ENCODE data around the gene FIGNL1. TPM values are rescaled to one million over a fixed set of nuclear protein-coding genes. Genes with fewer than 3 reads are reported as not detected.

The FIGNL1 gene
- total and polyA plus RNA-seq, 2 donors (not counting 3 experiments of a cell fraction or from before 2014, with no cell fraction given), result 20.8 to 49.3 TPM

DNA sequence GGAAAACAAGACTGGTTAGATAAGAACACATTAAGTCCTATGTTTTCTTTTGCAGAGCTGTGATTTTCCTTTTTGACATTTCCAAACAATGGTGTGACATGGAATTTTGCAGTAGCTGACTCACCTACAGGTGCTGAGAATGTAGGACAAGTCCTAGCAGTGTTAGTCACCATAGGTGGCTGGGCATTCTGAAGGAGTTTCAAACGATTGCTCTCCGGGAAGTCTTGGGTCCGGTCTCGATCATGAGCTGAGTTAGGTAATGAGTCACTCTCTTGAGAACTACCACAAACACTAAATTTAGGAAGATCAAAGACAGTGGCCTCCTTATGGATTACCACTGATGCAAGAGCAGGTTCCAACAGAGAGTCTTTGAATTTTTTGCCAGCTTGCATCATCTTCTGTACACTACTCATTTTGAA is 3.6 kb downstream of the FIGNL1 start:
- TF ChIP-seq, protein P1, sequence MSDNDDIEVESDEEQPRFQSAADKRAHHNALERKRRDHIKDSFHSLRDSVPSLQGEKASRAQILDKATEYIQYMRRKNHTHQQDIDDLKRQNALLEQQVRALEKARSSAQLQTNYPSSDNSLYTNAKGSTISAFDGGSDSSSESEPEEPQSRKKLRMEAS (IDR thresholded peaks at IDR 0.05; ENCODE audit: insufficient read depth, insufficient read length), result no peak
- TF ChIP-seq JUN (IDR thresholded peaks at IDR 0.05; ENCODE audit: borderline replicate concordance, insufficient read depth, insufficient read length, low read depth) (peak; percentile 96), GATA2 (IDR thresholded peaks at IDR 0.05; ENCODE audit: insufficient read depth, insufficient read length, low read depth, low read length) (peak; percentile 74), FOS (IDR thresholded peaks at IDR 0.05; ENCODE audit: borderline replicate concordance, insufficient read depth, low read length) (peak; percentile 95), MYC (IDR thresholded peaks at IDR 0.05; ENCODE audit: low read depth, low read length) (no peak)
- TF ChIP-seq, protein P2, sequence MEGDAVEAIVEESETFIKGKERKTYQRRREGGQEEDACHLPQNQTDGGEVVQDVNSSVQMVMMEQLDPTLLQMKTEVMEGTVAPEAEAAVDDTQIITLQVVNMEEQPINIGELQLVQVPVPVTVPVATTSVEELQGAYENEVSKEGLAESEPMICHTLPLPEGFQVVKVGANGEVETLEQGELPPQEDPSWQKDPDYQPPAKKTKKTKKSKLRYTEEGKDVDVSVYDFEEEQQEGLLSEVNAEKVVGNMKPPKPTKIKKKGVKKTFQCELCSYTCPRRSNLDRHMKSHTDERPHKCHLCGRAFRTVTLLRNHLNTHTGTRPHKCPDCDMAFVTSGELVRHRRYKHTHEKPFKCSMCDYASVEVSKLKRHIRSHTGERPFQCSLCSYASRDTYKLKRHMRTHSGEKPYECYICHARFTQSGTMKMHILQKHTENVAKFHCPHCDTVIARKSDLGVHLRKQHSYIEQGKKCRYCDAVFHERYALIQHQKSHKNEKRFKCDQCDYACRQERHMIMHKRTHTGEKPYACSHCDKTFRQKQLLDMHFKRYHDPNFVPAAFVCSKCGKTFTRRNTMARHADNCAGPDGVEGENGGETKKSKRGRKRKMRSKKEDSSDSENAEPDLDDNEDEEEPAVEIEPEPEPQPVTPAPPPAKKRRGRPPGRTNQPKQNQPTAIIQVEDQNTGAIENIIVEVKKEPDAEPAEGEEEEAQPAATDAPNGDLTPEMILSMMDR (IDR thresholded peaks at IDR 0.05; ENCODE audit: extremely low read depth in 1 of 2, insufficient read depth in 1 of 2, low read depth in 1 of 2, low read length in 2 of 2), result no peak
- peaks cover 51% of the 10 kb centered on the region for H3K79me2 ChIP-seq (ENCODE audit: control insufficient read depth, insufficient read depth, low read length)
- POLR2A ChIA-PET, result no interaction called here
- intact Hi-C loops (cut with micrococcal nuclease) (loop anchor here (1.0 to 5.0 kb wide), 6 partner anchors 24 to 694 kb away; no protein-coding TSS in a partner anchor), dilution Hi-C loops (cut with MboI; ENCODE audit: extremely low pct_ligation_motif_present, low sequenced_read_pairs) (no loop called here)
- H3K9me3 ChIP-seq (replicated peaks; ENCODE audit: control insufficient read depth, insufficient read depth, low read length), result no peaks in the 10 kb centered on the region
- H3K27me3 ChIP-seq (ENCODE audit: control insufficient read depth in 2 of 2, insufficient read depth in 2 of 2, low read length in 2 of 2), result no peaks in the 10 kb centered on the region
- DNase-seq (ENCODE audit: low read depth, low spot score) (peak; percentile 98), FAIRE-seq (peak; percentile 95)
- H3K9me1 ChIP-seq (replicated peaks; ENCODE audit: control insufficient read depth, extremely low read depth, insufficient read depth, low read length), result no peaks in the 10 kb centered on the region
- H3K4me1 ChIP-seq (ENCODE audit: control insufficient read depth, extremely low read depth, insufficient read depth, low read length), result peaks cover 41% of the 10 kb centered on the region
- CTCF ChIA-PET, result interaction anchor here (1.0 to 1.7 kb wide), 6 partner anchors 10 to 714 kb away, joined by 3 to 5 read pairs (median 3); no protein-coding TSS in a partner anchor
- H3K27ac ChIP-seq (ENCODE audit: insufficient read depth, low read depth, low read length), result peak overlapping the region; percentile 40
- peaks cover 0 to 10% of the 10 kb centered on the region in 2 experiments for H3K36me3 ChIP-seq (ENCODE audit: control insufficient read depth in 2 of 2, extremely low read depth in 1 of 2, insufficient read depth in 2 of 2, low read length in 2 of 2)
- peak overlapping the region; percentile 56 for H3K4me2 ChIP-seq (ENCODE audit: insufficient read depth, low read length)
- no peak overlapping the region for H3K4me3 ChIP-seq (replicated peaks in 1 of 3; ENCODE audit: insufficient read depth in 1 of 3, low read depth in 1 of 3, low read length in 3 of 3)
- BruUV-seq (replicated peaks), result no TSS peak
- H4K20me1 ChIP-seq (replicated peaks; ENCODE audit: control insufficient read depth, extremely low read depth, insufficient read depth, low read length), result no peaks in the 10 kb centered on the region
- no peak overlapping the region for H3K9ac ChIP-seq (replicated peaks; ENCODE audit: extremely low read depth, insufficient read depth, low read length)
- H2AFZ ChIP-seq (ENCODE audit: low read depth, low read length), result no peak overlapping the region

All from endothelial cell of umbilical vein (primary cell).